ENCODE data around the gene YTHDC2. TPM values are rescaled to one million over a fixed set of nuclear protein-coding genes. Genes with fewer than 3 reads are reported as not detected.

YTHDC2 gene
- total and polyA plus RNA-seq, 12 donors = 4.9 to 20.9 (median 13.0) TPM

DNA sequence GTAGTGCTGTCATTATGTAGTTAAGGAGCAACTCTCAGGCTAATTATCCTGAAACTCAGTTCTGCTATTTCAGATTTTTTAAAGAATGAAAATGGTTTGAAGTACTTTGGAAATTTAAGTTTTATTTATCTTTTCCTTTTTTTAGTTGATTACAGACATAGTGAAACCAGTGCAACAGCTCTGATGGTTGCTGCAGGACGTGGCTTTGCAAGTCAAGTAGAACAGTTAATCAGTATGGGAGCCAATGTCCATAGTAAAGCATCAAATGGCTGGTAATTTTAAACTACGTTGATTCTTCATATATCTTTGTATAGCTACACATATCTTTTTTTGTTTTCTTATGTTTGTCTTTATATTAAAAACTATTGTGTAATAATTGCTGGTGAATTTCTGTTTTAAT lies 34.9 kb downstream of the YTHDC2 start:
- intact Hi-C loops (cut with DNase I) = no loop called here
- peaks cover 0 to 97% (median 20%) of the 10 kb centered on the region in 9 donors for H3K36me3 ChIP-seq
- WGBS, 2 donors = 77 to 98% methylated on average over 2 of the region's 2 CpGs
- H3K4me1 ChIP-seq = peaks cover 0 to 11% (median 0%) of the 10 kb centered on the region in 9 donors
- H3K27me3 ChIP-seq = no peaks in the 10 kb centered on the region
- H3K4me3 ChIP-seq = no peak overlapping the region
- H3K27ac ChIP-seq = no peak overlapping the region
- DNase-seq (no peak), ATAC-seq (no peak)
- no peaks in the 10 kb centered on the region for H3K9me3 ChIP-seq
- TF ChIP-seq, protein P1, sequence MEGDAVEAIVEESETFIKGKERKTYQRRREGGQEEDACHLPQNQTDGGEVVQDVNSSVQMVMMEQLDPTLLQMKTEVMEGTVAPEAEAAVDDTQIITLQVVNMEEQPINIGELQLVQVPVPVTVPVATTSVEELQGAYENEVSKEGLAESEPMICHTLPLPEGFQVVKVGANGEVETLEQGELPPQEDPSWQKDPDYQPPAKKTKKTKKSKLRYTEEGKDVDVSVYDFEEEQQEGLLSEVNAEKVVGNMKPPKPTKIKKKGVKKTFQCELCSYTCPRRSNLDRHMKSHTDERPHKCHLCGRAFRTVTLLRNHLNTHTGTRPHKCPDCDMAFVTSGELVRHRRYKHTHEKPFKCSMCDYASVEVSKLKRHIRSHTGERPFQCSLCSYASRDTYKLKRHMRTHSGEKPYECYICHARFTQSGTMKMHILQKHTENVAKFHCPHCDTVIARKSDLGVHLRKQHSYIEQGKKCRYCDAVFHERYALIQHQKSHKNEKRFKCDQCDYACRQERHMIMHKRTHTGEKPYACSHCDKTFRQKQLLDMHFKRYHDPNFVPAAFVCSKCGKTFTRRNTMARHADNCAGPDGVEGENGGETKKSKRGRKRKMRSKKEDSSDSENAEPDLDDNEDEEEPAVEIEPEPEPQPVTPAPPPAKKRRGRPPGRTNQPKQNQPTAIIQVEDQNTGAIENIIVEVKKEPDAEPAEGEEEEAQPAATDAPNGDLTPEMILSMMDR (IDR thresholded peaks at IDR 0.05) = no peak

DNA sequence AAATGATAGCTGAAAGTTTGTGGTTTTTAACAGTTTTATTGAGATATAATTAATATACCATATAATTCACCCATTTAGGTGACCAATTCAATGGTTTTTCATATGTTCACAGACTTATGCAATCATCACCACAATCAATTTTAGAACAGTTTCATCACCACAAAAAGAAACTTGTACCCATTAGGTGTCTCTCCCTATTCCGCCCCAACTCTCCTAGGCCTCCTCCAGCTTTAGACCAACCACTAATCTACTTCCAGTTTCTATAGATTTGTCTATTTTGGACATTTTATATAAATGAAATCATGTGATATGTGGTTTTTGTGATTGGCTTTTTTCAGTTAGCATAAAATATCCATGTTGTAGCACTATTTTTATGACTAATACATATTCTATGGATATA lies 38.6 kb downstream of the YTHDC2 start:
- Histone ChIP-seq H3K4me3 (no peak overlapping the region), H3K4me1 (peaks cover 0 to 3% (median 0%) of the 10 kb centered on the region in 9 donors), H3K36me3 (peaks cover 0 to 100% (median 36%) of the 10 kb centered on the region in 9 donors), H3K9me3 (no peaks in the 10 kb centered on the region), H3K27ac (no peak overlapping the region), H3K27me3 (no peaks in the 10 kb centered on the region)
- ATAC-seq (no peak), DNase-seq (no peak)
- WGBS, 2 donors = 97% methylated on average over 1 of the region's 1 CpG
- intact Hi-C loops (cut with DNase I) = no loop called here
- TF ChIP-seq, protein P1 (IDR thresholded peaks at IDR 0.05) = no peak

DNA sequence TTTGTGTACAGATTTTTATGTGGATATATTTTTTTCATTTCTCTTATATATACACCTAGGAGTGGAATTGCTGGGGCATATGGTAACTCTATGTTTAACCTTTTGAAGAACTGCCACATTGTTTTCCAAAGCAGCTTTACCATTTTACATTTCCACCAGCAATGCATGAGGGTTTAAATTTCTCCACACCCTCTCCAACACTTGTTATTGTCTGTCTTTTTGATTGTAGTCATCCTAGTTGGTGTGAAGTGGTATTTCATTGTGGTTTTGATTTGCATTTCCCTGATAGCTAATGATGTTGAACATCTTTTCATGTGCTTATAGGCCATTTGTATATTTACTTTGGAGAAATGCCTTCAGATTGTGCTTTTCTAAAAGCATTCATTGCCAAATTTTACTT lies 39.1 kb downstream of the YTHDC2 start:
- no peak for ATAC-seq
- H3K36me3 ChIP-seq = peaks cover 0 to 100% (median 39%) of the 10 kb centered on the region in 9 donors

DNA sequence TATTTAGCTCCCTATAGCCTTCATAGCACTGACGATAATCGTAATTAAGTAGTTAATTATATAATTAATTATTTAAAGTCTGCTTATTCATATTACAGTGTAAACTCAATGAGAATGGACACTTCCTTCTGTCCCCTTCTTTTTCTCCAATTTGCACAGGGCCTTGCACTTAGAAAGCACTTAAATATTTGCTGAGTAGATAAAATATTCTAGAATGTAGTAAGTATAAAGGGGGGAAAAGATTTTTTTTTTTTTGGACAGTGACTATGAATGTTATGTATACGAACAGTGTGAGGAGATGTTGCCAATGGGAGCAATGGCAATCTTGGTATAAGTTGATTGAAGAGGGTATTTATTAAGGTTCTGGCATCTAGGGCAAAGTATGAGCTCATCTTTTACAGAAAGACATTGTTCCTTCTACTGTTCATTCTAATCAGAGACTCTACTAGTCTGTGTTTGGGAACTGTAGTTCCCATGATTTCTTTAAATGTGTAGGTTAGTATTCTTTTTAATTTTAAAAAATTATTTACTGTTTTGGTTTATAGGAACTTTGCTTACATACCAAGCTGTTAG lies 49.4 kb downstream of the YTHDC2 start:
- TF ChIP-seq, protein P1 (IDR thresholded peaks at IDR 0.05) = no peak
- Histone ChIP-seq H3K27ac (no peak overlapping the region), H3K9me3 (no peaks in the 10 kb centered on the region), H3K4me3 (no peak overlapping the region), H3K4me1 (no peaks in the 10 kb centered on the region), H3K27me3 (no peaks in the 10 kb centered on the region), H3K36me3 (peaks cover 0 to 99% (median 38%) of the 10 kb centered on the region in 9 donors)
- WGBS, 2 donors = 95 to 96% methylated on average over 3 of the region's 3 CpGs
- ATAC-seq (no peak), DNase-seq (no peak)
- intact Hi-C loops (cut with DNase I) = no loop called here

More for the DNA sequence above, 39.1 kb downstream of the YTHDC2 start:
- Histone ChIP-seq H3K4me1 (no peaks in the 10 kb centered on the region), H3K27me3 (no peaks in the 10 kb centered on the region), H3K27ac (no peak overlapping the region), H3K9me3 (no peaks in the 10 kb centered on the region), H3K4me3 (no peak overlapping the region)
- TF ChIP-seq, protein P1 (IDR thresholded peaks at IDR 0.05) = no peak
- intact Hi-C loops (cut with DNase I) = no loop called here
- DNase-seq = no peak

Measured in heart right ventricle (tissue), 16 donors.